HepG2 (cell line): ENCODE measurements around the gene BMPR1B. TPM values are rescaled to one million over a fixed set of nuclear protein-coding genes. Genes with fewer than 3 reads are reported as not detected.

Experiments used
- ATAC-seq: fragments of 200-7000 bp; cut with Tn5 transposase; 3 replicates; pipeline ENCODE4 v1.9.1; 2020; ENCODE audit warnings: mild to moderate bottlenecking, moderate library complexity
- BruUV-seq: library from RNA; stranded (reverse); fragments of 400-500 nt; replicated peaks from 2 replicates; lab custom pipeline; 2021; lab: Mats Ljungman, UMichigan
- CTCF ChIA-PET: fragments of 300-600 bp; formaldehyde crosslinking; extraction: SDS; loops from one replicate; lab custom pipeline; 2021; ENCODE audit warnings: low total read pairs, inconsistent platforms, low intra/inter-chr PET ratio; lab: Yijun Ruan, JAX
- POLR2A ChIA-PET: fragments of 350-600 bp; sonication (Branson Sonifier 250); formaldehyde crosslinking; loops from one replicate; lab custom pipeline; 2020; ENCODE audit warnings: antibody characterized with exemption, inconsistent platforms; lab: Yijun Ruan, JAX
- DNase-seq: peaks from one replicate; pipeline ENCODE4 v3.0.0-alpha.2; 2015; ENCODE audit warnings: low spot score
- FAIRE-seq: peaks from 3 replicates; lab custom pipeline; 2011; peaks lifted over from hg19 to GRCh38; lab: Jason Lieb, UNC
- H2AFZ ChIP-seq: one replicate; pipeline ENCODE4 v1.6.1; 2011; ENCODE audit warnings: low read length, inconsistent platforms
- H3K27ac ChIP-seq: fragments of 300-600 bp; 3 replicates; pipeline ENCODE4 v1.8.0; 2011; ENCODE audit warnings: mixed run types, mild to moderate bottlenecking, mixed read lengths, low read length, inconsistent platforms; ENCODE audit not compliant: insufficient read depth; ENCODE audit errors: extremely low read length
- H3K27me3 ChIP-seq, 2 experiments: fragments of 200-600 bp in 1 of 2; 2 replicates in 1 of 2; 3 replicates in 1 of 2; pipeline versions ENCODE4 v1.6.0 to v1.8.0; 2011; ENCODE audit warnings: low read length in 2 of 2, mild to moderate bottlenecking in 2 of 2, moderate library complexity in 2 of 2, inconsistent platforms in 1 of 2; ENCODE audit not compliant: insufficient read depth in 2 of 2, control insufficient read depth in 1 of 2
- H3K36me3 ChIP-seq, 2 experiments: fragments of 200-600 bp in 1 of 2; replicated peaks in 1 of 2; 2 replicates in 1 of 2; 3 replicates in 1 of 2; pipeline versions ENCODE4 v1.5.1 to v1.8.0; 2011; ENCODE audit warnings: low read length in 2 of 2, inconsistent platforms in 1 of 2; ENCODE audit not compliant: insufficient read depth in 2 of 2, control insufficient read depth in 1 of 2
- H3K4me1 ChIP-seq: 2 replicates; pipeline ENCODE4 v1.5.1; 2012; ENCODE audit warnings: low read length, inconsistent platforms; ENCODE audit not compliant: insufficient read depth
- H3K4me2 ChIP-seq: 2 replicates; pipeline ENCODE4 v1.6.0; 2011; ENCODE audit warnings: low read depth, low read length, inconsistent platforms
- H3K4me3 ChIP-seq, 3 experiments: fragments of 200-600 bp in 1 of 3; sonication (generic), shearing (Covaris generic) in 1 of 3; replicated peaks in 1 of 3; 2 replicates each; pipeline ENCODE4 v1.5.1; 2011 to 2016; ENCODE audit warnings: low read length in 3 of 3, inconsistent platforms in 2 of 3, low read depth in 2 of 3, mild to moderate bottlenecking in 2 of 3, control low read depth in 1 of 3, mixed read lengths in 1 of 3; ENCODE audit not compliant: insufficient read depth in 1 of 3
- H3K79me2 ChIP-seq: one replicate; pipeline ENCODE4 v1.6.1; 2011; ENCODE audit warnings: low read length, inconsistent platforms; ENCODE audit not compliant: insufficient read depth
- H3K9ac ChIP-seq: 2 replicates; pipeline ENCODE4 v1.6.0; 2011; ENCODE audit warnings: mild to moderate bottlenecking, low read depth, low read length, inconsistent platforms; ENCODE audit not compliant: insufficient read depth
- H3K9me3 ChIP-seq: 2 replicates; pipeline ENCODE4 v1.5.1; 2012; ENCODE audit warnings: mild to moderate bottlenecking, low read length
- H4K20me1 ChIP-seq: 2 replicates; pipeline ENCODE4 v1.6.0; 2011; ENCODE audit warnings: inconsistent platforms, mild to moderate bottlenecking, low read length, moderate library complexity; ENCODE audit not compliant: insufficient read depth
- DMTF1 ChIP-seq: sonication (generic); formaldehyde crosslinking; IDR thresholded peaks from 2 replicates; pipeline ENCODE4 v1.4.0; 2020; ENCODE audit warnings: mild to moderate bottlenecking, missing genetic modification reagents
- DNMT1 ChIP-seq: sonication (generic); formaldehyde crosslinking; IDR thresholded peaks from 2 replicates; pipeline ENCODE4 v1.5.1; 2020; ENCODE audit warnings: mild to moderate bottlenecking, missing genetic modification reagents
- ELF3 ChIP-seq: IDR thresholded peaks from 2 replicates; pipeline ENCODE4 v1.6.1; 2016; ENCODE audit warnings: missing genetic modification reagents, missing compliant biosample characterization
- FOXO1 ChIP-seq: sonication (generic); formaldehyde crosslinking; IDR thresholded peaks from 2 replicates; pipeline ENCODE4 v1.4.0; 2020; ENCODE audit warnings: missing genetic modification reagents
- HNF1B ChIP-seq: sonication (generic); formaldehyde crosslinking; IDR thresholded peaks from 2 replicates; pipeline ENCODE4 v1.5.1; 2020; ENCODE audit warnings: mild to moderate bottlenecking, moderate library complexity, missing genetic modification reagents
- JARID2 ChIP-seq: sonication (generic); formaldehyde crosslinking; IDR thresholded peaks from 2 replicates; pipeline ENCODE4 v1.8.1; 2023; ENCODE audit warnings: missing genetic modification reagents, inconsistent platforms; ENCODE audit not compliant: insufficient replicate concordance
- POGZ ChIP-seq: sonication (generic); formaldehyde crosslinking; IDR thresholded peaks from 2 replicates; pipeline ENCODE4 v1.4.0; 2020; ENCODE audit warnings: mild to moderate bottlenecking, missing genetic modification reagents
- RARG ChIP-seq: sonication (generic); formaldehyde crosslinking; IDR thresholded peaks from 2 replicates; pipeline ENCODE4 v1.4.0; 2020; ENCODE audit warnings: low read depth, mild to moderate bottlenecking, missing genetic modification reagents
- RBM22 ChIP-seq: fragments of 200-400 bp; formaldehyde crosslinking; optimal IDR thresholded peaks from 2 replicates; pipeline ENCODE3; 2017; ENCODE audit warnings: mild to moderate bottlenecking, low read length, moderate library complexity
- STAG1 ChIP-seq: sonication (generic); formaldehyde crosslinking; IDR thresholded peaks from 2 replicates; pipeline ENCODE4 v1.4.0; 2020; ENCODE audit warnings: missing genetic modification reagents
- TRIM24 ChIP-seq: sonication (generic); formaldehyde crosslinking; IDR thresholded peaks from 2 replicates; pipeline ENCODE4 v1.8.0; 2022; ENCODE audit warnings: mild to moderate bottlenecking, missing genetic modification reagents
- ZFP36 ChIP-seq: fragments of 150-350 bp; IDR thresholded peaks from 2 replicates; pipeline ENCODE4 v1.6.1; 2018; ENCODE audit warnings: borderline replicate concordance, low read length, low read depth; ENCODE audit not compliant: partially characterized antibody
- ZNF160 ChIP-seq: sonication (generic); formaldehyde crosslinking; IDR thresholded peaks from 2 replicates; pipeline ENCODE4 v1.8.0; 2022; ENCODE audit warnings: mild to moderate bottlenecking, inconsistent platforms, missing genetic modification reagents
- ZNF333 ChIP-seq: sonication (generic); formaldehyde crosslinking; IDR thresholded peaks from 2 replicates; pipeline ENCODE4 v1.4.0; 2020; ENCODE audit warnings: mild to moderate bottlenecking, missing genetic modification reagents, borderline replicate concordance
- ZNF761 ChIP-seq: sonication (generic); formaldehyde crosslinking; conservative IDR thresholded peaks from 2 replicates; pipeline ENCODE4 v1.4.0; 2020; ENCODE audit warnings: mild to moderate bottlenecking, missing genetic modification reagents
- ZNF766 ChIP-seq: sonication (generic); formaldehyde crosslinking; IDR thresholded peaks from 2 replicates; pipeline ENCODE4 v1.5.0; 2020; ENCODE audit warnings: missing genetic modification reagents, borderline replicate concordance
- WGBS: methylation state at CpG from one replicate; pipeline ENCODE4 v1.1.6; 2017; ENCODE audit warnings: low lambda C conversion rate; 5-methylcytosine and 5-hydroxymethylcytosine counted together
- in situ Hi-C: cut with HindIII; loops from 2 replicates; pipeline ENCODE4 v1.10.0; 2017; ENCODE audit warnings: low pct_unique_long_range_greater_than_20kb; ENCODE audit not compliant: extremely low pct_ligation_motif_present
- intact Hi-C: fragments of 100-400 bp; cut with micrococcal nuclease; formaldehyde crosslinking; loops from one replicate; pipeline ENCODE4 v1.10.0; 2022; ENCODE audit not compliant: unreplicated experiment
- polyA plus RNA-seq, 8 experiments: library from polyadenylated mRNA; depleted of rRNA in 3 of 8; stranded (reverse) in 7 of 8; unstranded in 1 of 8; fragments of >200 nt; fragmentation: Illumina TruSeq in 4 of 8; extraction: Trizol in 4 of 8; gene quantifications; 2 replicates each; pipeline versions ENCODE4 v1.2.1 to v1.2.3, GENCODE V29; 2011 to 2016; ENCODE audit warnings: low read depth in 4 of 8, missing spikeins in 1 of 8, mixed read lengths in 1 of 8; ENCODE audit not compliant: insufficient read depth in 1 of 8
- total RNA-seq, 5 experiments: library from RNA; depleted of rRNA; stranded (reverse); fragments of >200 nt; fragmentation: Illumina TruSeq; extraction: Trizol; gene quantifications; 2 replicates each; pipeline ENCODE4 v1.2.3, GENCODE V29; 2016; ENCODE audit warnings: low read depth in 1 of 5
- TF ChIP-seq, protein P1 (sequence below): sonication (generic); formaldehyde crosslinking; IDR thresholded peaks from 2 replicates; pipeline ENCODE4 v1.5.0; 2020; ENCODE audit warnings: mild to moderate bottlenecking, missing genetic modification reagents
- TF ChIP-seq, protein P2 (sequence below): sonication (generic); formaldehyde crosslinking; IDR thresholded peaks from 2 replicates; pipeline ENCODE4 v1.5.0; 2020; ENCODE audit warnings: mild to moderate bottlenecking, low read depth, missing genetic modification reagents, borderline replicate concordance

Gene BMPR1B
- total and polyA plus RNA-seq, 2 of the 13 experiments (the other 11 are each of a cell fraction or from before 2014, with no cell fraction given) = 0.07 TPM; not detected in 1

DNA sequence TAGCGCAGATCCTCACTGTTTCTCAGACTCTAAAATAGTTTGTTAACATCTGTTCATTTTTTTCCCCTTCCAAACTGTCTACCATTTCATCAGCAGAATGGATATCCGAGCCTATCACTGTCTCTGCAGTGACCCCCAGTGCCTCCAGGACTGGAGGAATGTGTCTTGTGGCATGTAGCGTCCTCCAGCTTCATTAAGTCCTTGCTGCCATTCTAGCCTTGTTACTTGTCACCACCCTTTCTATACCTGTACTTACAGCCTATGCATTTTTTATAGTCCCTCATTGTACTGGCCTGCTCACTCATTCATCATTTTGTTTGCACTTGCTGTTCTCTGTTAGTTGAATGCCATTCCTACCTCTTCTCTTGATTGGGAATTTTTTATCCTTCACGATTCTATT, 179.1 kb downstream of the BMPR1B start (continued):
- TF ChIP-seq DMTF1 (CRISPR knock-in tag) (no peak), DNMT1 (CRISPR knock-in tag) (no peak), ZNF160 (no peak), ZNF766 (CRISPR knock-in tag) (no peak), ELF3 (CRISPR knock-in tag) (no peak), ZFP36 (no peak)

DNA sequence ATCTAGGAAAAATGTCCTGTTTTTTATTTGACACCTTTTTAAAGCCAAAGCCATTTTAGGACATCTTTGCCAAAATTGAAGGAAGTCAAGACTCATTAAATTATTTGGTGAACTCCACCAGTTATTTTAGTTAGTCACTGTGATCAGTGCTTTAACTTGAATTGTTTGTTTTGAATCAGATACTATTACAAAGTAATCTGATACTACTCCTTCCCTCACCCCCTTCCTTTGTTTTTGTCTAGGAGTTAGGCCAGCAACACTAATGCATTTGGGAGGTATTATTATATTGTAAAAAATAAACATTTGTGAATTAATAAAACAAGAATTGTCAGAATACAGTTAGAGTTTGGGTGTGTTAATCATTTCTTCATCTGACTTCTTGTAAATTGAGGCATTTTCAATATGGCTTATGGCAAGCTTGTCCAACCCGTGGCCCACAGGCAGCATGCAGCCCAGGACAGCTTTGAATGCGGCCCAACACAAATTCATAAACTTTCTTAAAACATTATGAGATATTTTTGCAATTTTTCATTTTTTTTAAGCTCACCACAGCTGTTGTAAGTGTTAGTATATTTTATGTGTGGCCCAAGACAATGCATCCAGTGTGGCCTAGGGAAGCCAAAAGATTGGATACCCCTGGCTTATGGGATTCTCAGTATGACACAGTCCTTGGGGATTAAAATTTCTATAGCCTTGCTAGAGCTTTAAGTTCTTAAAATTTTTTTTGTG, 182.2 kb downstream of the BMPR1B start:
- Histone ChIP-seq H4K20me1 (no peaks in the 10 kb centered on the region), H3K9ac (no peak overlapping the region), H2AFZ (no peak overlapping the region), H3K4me1 (no peaks in the 10 kb centered on the region), H3K36me3 (no peaks in the 10 kb centered on the region), H3K79me2 (no peaks in the 10 kb centered on the region), H3K4me2 (no peak overlapping the region), H3K4me3 (no peak overlapping the region), H3K27ac (no peak overlapping the region), H3K27me3 (no peaks in the 10 kb centered on the region; a peak in 1 of 5 replicates), H3K9me3 (no peaks in the 10 kb centered on the region)
- WGBS = 3% methylated on average over 2 of the region's 2 CpGs
- ATAC-seq (no peak), DNase-seq (no peak), FAIRE-seq (no peak)
- ChIA-PET CTCF (no interaction called here), POLR2A (no interaction called here)
- in situ Hi-C loops = no loop called here
- no TSS peak for BruUV-seq
- intact Hi-C loops = no loop called here
- no peak for TF ChIP-seq HNF1B (CRISPR knock-in tag)
- no peak for TF ChIP-seq ZNF333 (CRISPR knock-in tag)
- TF ChIP-seq, protein P1, sequence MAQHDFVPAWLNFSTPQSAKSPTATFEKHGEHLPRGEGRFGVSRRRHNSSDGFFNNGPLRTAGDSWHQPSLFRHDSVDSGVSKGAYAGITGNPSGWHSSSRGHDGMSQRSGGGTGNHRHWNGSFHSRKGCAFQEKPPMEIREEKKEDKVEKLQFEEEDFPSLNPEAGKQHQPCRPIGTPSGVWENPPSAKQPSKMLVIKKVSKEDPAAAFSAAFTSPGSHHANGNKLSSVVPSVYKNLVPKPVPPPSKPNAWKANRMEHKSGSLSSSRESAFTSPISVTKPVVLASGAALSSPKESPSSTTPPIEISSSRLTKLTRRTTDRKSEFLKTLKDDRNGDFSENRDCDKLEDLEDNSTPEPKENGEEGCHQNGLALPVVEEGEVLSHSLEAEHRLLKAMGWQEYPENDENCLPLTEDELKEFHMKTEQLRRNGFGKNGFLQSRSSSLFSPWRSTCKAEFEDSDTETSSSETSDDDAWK (CRISPR knock-in tag) = no peak
- no peak for TF ChIP-seq FOXO1 (CRISPR knock-in tag)
- no peak for TF ChIP-seq RARG (CRISPR knock-in tag)
- TF ChIP-seq POGZ = no peak
- TF ChIP-seq, protein P2, sequence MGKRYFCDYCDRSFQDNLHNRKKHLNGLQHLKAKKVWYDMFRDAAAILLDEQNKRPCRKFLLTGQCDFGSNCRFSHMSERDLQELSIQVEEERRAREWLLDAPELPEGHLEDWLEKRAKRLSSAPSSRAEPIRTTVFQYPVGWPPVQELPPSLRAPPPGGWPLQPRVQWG (CRISPR knock-in tag) = no peak
- TF ChIP-seq TRIM24 (CRISPR knock-in tag) = no peak
- TF ChIP-seq STAG1 = no peak
- TF ChIP-seq RBM22 = no peak
- no peak for TF ChIP-seq ZNF761 (CRISPR knock-in tag)
- no peak for TF ChIP-seq JARID2 (CRISPR knock-in tag)
